Measurements from ENCODE around the gene ARL5C.
"Not testable (repeated sequence)": the region's sequence is repeated elsewhere in the genome, so short reads cannot be mapped to it uniquely, and the experiment has no call there.

ARL5C gene

DNA sequence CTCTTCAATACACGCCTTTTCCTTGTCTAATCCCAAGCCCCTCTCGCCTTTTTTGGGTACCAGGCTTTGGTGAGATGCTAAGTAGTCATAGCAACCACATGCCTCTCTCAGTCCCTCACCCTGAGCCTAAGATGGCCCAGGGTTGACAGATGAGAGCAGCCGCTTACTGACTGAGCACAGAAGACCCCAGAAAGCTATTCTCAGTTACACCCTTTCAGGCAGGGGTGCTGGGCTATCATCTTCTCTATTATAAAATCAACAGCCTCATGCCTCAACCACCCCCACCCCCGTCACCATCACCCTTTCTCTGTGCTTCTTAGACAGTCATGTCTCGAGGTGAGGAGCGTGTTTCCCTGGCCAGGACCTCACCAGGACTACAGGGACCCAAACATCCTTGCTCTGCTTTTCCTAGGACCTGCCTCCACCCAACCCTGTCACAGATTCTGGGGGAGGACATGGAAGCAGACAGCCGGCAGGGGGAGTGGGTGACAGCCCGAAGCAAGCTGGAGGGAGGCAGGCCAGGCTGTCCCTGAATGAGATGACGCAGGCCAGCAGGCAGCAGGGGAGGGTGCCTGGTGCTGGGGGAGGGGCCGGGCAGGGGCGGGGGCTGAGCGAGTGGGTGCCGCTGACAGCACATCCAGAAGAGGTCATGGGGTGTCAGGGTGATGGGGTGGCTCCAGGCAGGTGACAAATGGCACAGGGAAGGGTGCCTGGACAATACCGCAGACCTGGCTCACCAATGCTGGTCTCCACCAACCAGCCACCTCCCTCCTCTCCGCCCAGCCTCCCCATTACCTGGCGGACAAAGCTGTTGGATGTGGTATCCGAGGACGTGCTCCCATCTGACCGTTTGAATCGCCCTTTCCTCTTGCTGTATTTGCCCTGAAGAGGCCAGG, 28.4 kb upstream of the ARL5C start:
- DNase-seq (ENCODE audit: low read depth, low spot score) = no peak

GRCh38 chr17:39193346-39193745, 27.4 kb upstream of the ARL5C start:
- DNase-seq (ENCODE audit: low read depth, low spot score) = no peak

DNA sequence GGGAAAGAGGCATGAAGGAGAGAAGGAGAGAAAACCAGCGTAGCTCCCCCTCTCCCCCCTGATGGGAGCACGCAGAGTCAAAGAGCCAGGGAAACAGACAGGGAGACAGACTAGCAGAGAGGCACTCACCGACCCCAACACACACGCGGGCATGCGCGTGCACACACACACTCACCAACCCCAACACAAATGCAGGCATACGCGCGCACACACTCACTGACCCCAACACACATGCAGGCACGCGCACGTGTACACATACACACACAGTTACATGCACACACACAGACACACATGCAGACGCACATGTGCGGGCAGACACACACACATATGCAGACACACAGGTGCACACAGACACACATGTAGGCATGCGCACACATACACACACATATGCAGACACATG, 26.9 kb upstream of the ARL5C start:
- no peak for DNase-seq (ENCODE audit: low read depth, low spot score)

GRCh38 chr17:39191750-39192510, 26.0 kb upstream of the ARL5C start:
- no peak for DNase-seq (ENCODE audit: low read depth, low spot score)

DNA sequence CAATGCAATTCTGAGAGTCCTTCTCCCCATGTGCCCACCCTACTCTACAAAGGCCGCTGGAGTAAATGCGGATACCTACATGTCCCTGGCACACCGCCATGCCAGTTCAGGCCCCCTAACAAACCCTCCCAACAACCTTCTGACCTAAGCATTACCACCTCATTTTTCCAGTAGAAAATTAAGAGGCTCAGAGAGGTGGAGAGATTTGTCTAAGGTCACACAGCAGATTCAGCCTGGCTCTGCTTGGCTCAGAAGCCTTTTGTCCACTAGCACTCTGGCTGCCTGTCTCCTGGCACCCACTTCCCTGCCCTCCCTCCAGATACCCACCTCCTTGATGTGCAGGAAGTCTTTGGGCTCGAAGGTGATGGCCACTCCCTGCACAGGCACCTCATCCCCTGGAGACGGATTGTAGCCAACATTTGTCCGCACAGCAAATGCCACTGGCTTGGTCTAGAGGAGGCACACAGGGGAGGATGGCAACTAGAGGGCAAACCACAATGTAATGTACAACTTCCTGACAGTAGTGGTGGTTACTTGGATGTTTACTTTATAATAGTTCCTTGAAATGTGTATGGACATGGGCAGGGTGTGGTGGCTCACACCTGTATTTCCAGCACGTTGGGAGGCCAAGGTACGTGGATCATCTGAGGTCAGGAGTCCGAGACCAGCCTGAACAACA, 21.3 kb upstream of the ARL5C start:
- no peak for DNase-seq (ENCODE audit: low read depth, low spot score)

DNA sequence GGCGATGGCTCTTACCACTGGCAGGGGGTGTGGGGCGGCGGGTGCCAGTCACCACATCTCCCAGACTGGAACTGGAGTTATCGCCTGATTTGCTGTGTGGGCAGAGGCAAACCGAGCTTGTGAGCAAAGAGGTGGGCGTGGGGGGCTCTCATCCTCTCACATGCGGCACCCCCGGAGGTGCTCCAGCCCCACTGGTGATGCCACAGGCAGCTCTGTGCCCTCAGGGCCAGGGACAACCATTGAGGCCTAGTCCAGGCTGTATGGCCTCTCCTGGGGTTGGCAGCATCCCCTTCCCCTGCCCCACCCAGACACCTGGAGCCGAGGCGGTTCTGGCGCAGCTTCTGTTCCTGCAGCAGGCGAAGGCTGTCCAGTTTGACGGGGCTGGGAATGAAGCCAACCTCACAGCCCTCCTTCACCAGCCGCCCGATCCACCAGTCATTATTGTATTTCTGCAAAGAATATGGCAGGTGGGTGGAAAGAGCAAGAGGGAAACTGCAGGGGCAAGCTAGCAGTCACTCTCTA, 20.6 kb upstream of the ARL5C start:
- no peak for DNase-seq (ENCODE audit: low read depth, low spot score)

DNA sequence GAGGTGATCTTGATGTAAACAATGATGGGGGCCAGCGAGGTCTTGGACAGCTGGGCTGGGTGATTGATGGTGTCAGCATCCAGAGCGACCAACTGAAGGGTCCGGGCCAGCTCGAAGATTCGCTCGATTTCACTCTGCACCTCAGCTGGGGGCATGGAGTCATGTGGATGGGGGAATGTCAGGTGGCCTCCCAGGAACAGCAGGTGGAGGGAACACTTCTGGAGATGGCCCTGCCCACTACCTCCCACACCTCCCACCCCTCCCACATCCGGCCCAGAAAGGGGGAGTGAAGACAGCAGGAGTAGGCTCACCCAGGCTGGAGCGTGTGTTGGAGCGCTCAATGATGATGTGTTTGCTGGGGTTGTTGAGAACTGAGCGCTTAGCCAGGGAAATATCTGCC, 17.8 kb upstream of the ARL5C start:
- no peak for DNase-seq (ENCODE audit: low read depth, low spot score)

DNA sequence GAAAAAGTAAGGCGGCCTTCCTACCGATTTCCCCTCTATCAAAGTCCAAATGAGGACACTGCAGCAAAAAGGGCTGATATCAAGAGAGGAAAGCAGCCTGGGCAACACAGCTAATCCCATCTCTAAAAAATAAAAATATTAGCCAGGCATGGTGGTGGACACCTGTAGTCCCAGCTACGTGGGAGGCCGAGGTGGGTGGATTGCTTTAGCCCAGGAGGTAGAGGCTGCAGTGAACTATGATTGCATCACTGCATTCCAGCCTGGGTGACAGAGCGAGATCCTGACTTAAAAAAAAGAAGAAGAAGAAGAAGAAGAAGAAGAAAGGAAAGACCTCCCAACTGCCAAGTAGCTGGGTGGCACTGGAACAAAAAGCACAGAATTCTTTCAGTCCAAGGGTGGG, 17.1 kb upstream of the ARL5C start:
- no peak for DNase-seq (ENCODE audit: low read depth, low spot score)

GRCh38 chr17:39181303-39181702, 15.3 kb upstream of the ARL5C start:
- no peak for DNase-seq (ENCODE audit: low read depth, low spot score)

- DNase-seq (ENCODE audit: low read depth, low spot score) = no peak
Measured at GRCh38 chr17:39178536-39178935, 12.6 kb upstream of the ARL5C start.

DNA sequence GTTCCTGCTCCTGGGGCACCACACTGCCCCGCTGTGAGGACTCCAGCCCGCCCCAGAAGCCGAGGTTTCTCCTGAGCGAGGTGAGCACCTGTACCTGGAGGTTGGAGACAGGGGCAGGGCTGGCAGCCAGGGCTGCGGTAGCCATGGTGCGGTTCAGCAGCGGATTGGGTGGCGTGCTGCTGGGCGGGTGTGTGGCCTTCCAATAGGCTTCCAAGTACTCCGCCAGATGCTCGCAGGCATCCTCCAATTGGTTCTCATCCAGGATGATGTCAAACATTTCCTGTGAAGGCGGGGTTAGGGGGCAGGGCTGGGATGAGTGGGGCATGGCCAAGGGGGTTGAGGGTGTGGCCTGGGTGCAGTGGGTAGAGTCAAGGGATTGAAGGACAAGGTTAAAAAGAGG, 11.3 kb upstream of the ARL5C start:
- DNase-seq (ENCODE audit: low read depth, low spot score) = peak; percentile 95

- no peak for DNase-seq (ENCODE audit: low read depth, low spot score)
Measured at GRCh38 chr17:39175695-39176093, 9.7 kb upstream of the ARL5C start.

- DNase-seq (ENCODE audit: low read depth, low spot score) = no peak
Measured at GRCh38 chr17:39174920-39175694, 9.1 kb upstream of the ARL5C start.

DNA sequence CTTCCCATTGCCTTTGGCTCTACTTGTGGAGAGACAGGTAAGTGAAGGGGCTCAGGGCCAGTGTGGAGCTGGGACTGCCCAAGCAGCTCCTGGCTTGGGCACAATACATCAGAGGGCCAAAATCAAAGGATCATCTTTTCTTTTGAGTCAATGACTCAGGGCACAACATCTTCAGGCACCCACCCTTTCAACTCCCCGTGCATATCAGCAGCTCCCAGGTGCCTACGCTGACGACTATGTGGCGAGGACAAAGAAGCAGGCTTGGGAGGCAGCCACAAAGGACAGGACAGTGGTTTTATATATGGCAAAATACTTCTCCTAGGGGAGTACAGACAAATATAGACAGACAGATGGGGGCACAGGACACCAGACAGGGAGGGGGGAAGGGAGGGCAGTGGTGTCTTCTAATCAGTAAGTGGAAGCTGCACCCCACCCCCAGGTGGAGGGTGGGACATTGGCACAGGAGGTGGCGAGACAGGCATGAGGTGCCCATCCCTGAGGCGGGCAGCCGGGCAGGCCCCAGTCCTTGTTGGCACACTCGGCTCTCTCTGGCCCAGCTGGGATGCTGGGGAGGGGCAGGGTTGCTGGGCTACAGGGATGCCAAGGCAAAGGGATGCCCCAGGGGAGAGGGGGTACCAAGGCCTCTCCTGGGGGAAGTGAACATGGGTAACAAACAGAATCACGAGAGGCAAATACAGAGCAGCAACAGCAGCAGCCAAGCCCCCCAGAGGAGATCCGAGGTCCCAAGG, 7.7 kb upstream of the ARL5C start:
- DNase-seq (ENCODE audit: low read depth, low spot score) = no peak

DNA sequence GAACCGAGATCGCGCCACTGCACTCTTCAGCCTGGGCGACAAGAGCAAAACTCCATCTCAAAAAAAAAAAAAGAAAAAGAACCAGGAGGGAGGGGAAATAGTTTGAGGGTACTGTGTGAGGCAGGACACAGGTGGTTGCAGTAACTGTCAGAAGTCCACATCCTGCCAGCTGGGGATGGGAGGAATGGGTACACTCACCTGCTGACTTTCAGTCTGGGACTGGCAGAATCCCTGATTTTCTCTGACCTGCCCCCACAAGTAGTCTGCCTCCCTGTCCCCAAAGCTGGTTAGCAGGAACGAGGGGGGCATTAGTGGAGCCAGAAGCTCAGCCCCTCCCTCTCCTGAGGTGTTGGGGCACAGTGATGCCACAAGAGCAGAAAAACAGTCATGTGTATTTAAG, 7.1 kb upstream of the ARL5C start:
- no peak for DNase-seq (ENCODE audit: low read depth, low spot score)

DNA sequence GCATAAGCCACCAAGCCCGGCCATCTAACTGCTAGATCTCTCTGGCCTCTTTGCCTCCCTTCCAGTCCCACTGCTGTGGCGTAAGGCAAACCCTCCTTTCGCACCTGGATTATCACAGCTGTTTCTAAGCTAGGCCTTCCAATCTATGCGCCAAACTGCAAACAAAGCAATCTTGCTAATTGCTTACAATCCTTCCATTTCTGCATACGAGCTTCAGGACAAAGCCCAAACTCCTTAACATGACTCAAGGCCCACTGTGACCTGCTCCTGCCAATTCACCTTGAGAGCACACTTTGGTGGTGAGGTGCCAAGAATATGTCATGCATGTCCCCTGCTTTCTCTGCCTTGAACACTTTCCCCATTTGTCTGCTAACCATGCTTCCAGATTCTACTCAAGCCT, 6.0 kb upstream of the ARL5C start:
- no peak for DNase-seq (ENCODE audit: low read depth, low spot score)

GRCh38 chr17:39170558-39170957, 4.6 kb upstream of the ARL5C start:
- no peak for DNase-seq (ENCODE audit: low read depth, low spot score)

DNA sequence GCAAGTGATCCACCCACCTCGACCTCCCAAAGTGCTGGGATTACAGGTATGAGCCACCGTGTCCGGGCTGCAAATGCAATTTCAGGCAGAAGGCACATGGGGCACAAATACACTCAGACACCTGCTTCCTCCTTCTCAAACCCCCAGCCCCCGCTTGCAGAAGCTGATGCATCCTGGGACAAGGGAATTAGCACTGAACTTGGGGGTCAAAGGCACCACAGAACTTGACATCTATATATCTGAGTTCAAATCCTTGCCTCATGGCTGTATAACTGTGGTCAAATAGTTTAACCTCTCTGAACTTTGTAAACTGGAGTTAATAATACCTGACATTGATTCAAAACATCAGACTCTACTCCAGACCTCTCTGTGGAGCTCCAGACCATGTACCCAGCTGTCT, 4.1 kb upstream of the ARL5C start:
- no peak for DNase-seq (ENCODE audit: low read depth, low spot score)

GRCh38 chr17:39169518-39169917, 3.6 kb upstream of the ARL5C start:
- DNase-seq (ENCODE audit: low read depth, low spot score) = no peak

DNA sequence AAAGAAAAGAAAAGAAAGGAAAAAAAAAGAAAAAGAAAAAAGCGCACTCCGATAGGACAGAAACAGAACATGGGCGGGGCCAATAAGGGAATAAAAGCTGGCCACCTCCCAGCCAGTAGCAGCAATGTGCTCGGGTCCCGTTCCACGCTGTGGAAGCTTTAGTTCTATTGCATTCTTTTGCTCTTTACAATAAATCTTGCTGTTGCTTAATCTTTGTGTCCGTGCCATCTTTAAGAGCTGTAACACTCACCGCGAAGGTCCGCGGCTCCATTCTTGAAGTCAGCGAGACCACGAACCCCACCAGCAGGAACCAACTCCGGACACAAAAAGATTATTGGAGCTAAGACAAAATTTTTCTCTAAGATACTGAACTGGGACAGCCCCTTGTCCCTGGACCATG, 3.1 kb upstream of the ARL5C start:
- DNase-seq (ENCODE audit: low read depth, low spot score) = no peak

DNA sequence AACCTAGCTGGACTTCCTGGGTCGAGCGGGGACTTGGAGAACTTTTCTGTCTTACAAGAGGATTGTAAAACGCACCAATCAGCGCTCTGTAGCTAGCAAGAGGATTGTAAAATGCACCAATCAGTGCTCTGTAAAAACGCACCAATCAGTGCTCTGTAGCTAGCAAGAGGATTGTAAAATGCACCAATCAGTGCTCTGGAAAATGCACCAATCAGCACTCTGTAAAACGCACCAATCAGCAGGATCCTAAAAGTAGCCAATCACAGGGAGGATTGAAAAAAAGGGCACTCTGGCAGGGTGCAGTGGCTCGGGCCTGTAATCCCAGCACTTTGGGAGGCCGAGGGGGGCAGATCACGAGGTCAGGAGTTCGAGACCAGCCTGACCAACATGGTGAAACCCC, 2.5 kb upstream of the ARL5C start:
- not testable (repeated sequence) for DNase-seq (ENCODE audit: low read depth, low spot score)
